ENCODE measurements around the gene AUTS2. TPM values are rescaled to one million over a fixed set of nuclear protein-coding genes. Genes with fewer than 3 reads are reported as not detected.

The AUTS2 gene
- polyA plus RNA-seq, 1 donor (not counting 4 experiments of a cell fraction or from before 2014, with no cell fraction given) = 4.7 TPM

DNA sequence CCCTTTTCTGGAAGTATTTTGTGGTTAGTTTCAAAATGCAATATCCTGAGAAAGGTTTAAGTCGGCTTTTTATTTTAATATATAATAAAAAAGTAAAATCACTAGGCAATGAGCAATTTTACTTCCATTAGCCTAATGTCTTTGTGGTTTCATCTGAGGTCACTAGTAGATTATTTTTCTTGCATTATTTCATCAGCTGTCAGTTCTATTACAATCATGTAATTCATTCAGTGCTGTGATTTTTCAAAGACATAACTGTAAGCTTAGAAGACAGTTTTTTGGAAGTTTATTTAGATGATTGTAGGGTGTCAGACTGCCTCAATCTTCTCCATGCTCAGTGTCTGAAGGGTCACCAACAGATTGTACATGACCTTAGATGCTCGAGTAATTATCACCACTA is 965.7 kb downstream of the AUTS2 start:
- FAIRE-seq (no peak), DNase-seq (ENCODE audit: low read depth, low spot score) (no peak)
- no peaks in the 10 kb centered on the region for H3K79me2 ChIP-seq (ENCODE audit: control insufficient read depth, insufficient read depth, low read length)
- H3K9me1 ChIP-seq (ENCODE audit: control insufficient read depth, extremely low read depth, insufficient read depth, low read length) = no peaks in the 10 kb centered on the region
- no peaks in the 10 kb centered on the region for H4K20me1 ChIP-seq (ENCODE audit: control insufficient read depth, extremely low read depth, insufficient read depth, low read length)
- H3K27ac ChIP-seq (ENCODE audit: control insufficient read depth, insufficient read depth, low read length) = no peak overlapping the region
- no peak for TF ChIP-seq EZH2 (IDR thresholded peaks at IDR 0.05; ENCODE audit: low read length)
- TF ChIP-seq, protein P1, sequence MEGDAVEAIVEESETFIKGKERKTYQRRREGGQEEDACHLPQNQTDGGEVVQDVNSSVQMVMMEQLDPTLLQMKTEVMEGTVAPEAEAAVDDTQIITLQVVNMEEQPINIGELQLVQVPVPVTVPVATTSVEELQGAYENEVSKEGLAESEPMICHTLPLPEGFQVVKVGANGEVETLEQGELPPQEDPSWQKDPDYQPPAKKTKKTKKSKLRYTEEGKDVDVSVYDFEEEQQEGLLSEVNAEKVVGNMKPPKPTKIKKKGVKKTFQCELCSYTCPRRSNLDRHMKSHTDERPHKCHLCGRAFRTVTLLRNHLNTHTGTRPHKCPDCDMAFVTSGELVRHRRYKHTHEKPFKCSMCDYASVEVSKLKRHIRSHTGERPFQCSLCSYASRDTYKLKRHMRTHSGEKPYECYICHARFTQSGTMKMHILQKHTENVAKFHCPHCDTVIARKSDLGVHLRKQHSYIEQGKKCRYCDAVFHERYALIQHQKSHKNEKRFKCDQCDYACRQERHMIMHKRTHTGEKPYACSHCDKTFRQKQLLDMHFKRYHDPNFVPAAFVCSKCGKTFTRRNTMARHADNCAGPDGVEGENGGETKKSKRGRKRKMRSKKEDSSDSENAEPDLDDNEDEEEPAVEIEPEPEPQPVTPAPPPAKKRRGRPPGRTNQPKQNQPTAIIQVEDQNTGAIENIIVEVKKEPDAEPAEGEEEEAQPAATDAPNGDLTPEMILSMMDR (optimal IDR thresholded peaks at IDR 0.05 in 1 of 3, IDR thresholded peaks at IDR 0.05 in 1 of 3, conservative IDR thresholded peaks at IDR 0.05 in 1 of 3; ENCODE audit: extremely low read depth in 1 of 3, insufficient read depth in 2 of 3, low read length in 3 of 3) = no peak
- no peaks in the 10 kb centered on the region for H3K4me1 ChIP-seq (ENCODE audit: control insufficient read depth, extremely low read depth, insufficient read depth, low read length)
- no peak overlapping the region for H3K9ac ChIP-seq (ENCODE audit: control insufficient read depth, extremely low read depth, insufficient read depth, low read length)
- dilution Hi-C loops (cut with MboI; ENCODE audit: extremely low pct_ligation_motif_present, low sequenced_read_pairs) = no loop called here
- no peak overlapping the region for H3K4me2 ChIP-seq (ENCODE audit: control insufficient read depth, extremely low read depth, insufficient read depth, low read depth, low read length)
- no peaks in the 10 kb centered on the region for H3K27me3 ChIP-seq (ENCODE audit: control insufficient read depth, extremely low read depth, insufficient read depth, low read length)
- H3K4me3 ChIP-seq (ENCODE audit: control insufficient read depth in 2 of 3, extremely low read depth in 1 of 3, insufficient read depth in 2 of 3, low read depth in 1 of 3, low read length in 3 of 3) = no peak overlapping the region
- no peaks in the 10 kb centered on the region for H3K9me3 ChIP-seq (ENCODE audit: control insufficient read depth, low read depth, low read length)
- H2AFZ ChIP-seq (ENCODE audit: control insufficient read depth, low read length) = no peak overlapping the region
- H3K36me3 ChIP-seq (ENCODE audit: control insufficient read depth in 2 of 2, extremely low read depth in 1 of 2, insufficient read depth in 2 of 2, low read length in 2 of 2) = no peaks in the 10 kb centered on the region

DNA sequence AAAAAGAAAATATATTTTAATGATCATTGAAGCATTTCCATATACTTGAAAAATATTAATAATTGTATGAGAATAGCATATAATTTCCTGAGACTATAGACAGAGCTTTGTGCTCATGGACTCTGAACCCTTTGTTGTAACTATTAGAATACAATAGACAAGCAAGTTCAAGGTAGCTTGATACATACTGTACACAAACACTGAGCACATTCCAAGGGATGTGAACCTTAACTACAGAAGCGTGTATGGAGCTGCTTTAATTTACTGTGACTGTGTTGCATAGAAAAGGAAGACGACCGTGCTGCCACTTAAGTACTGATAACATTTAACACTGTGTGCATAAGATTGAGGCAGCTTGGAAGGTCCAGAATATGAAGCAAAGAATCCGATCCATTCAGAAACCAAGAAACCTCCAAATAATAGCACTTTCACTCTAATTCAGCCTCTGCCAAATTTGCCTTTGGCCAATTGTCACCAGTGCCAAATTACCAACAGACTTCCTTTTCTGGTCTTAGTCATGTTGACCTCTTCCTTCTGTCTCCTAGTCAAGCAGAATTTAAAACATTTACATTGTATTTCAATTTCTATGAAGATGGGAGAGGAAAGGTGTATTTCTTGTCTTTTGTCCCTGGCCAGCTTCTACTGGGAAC is 967.6 kb downstream of the AUTS2 start:
- DNase-seq (ENCODE audit: low read depth, low spot score) = no peak
- Histone ChIP-seq H3K27me3 (ENCODE audit: control insufficient read depth, extremely low read depth, insufficient read depth, low read length) (no peaks in the 10 kb centered on the region), H3K4me1 (ENCODE audit: control insufficient read depth, extremely low read depth, insufficient read depth, low read length) (peaks cover 4% of the 10 kb centered on the region), H3K36me3 (ENCODE audit: control insufficient read depth in 2 of 2, extremely low read depth in 1 of 2, insufficient read depth in 2 of 2, low read length in 2 of 2) (no peaks in the 10 kb centered on the region), H4K20me1 (ENCODE audit: control insufficient read depth, extremely low read depth, insufficient read depth, low read length) (no peaks in the 10 kb centered on the region), H3K27ac (ENCODE audit: control insufficient read depth, insufficient read depth, low read length) (no peak overlapping the region), H3K9me3 (ENCODE audit: control insufficient read depth, low read depth, low read length) (no peaks in the 10 kb centered on the region), H3K79me2 (ENCODE audit: control insufficient read depth, insufficient read depth, low read length) (no peaks in the 10 kb centered on the region), H3K9ac (ENCODE audit: control insufficient read depth, extremely low read depth, insufficient read depth, low read length) (no peak overlapping the region), H3K4me3 (ENCODE audit: control insufficient read depth in 2 of 3, extremely low read depth in 1 of 3, insufficient read depth in 2 of 3, low read depth in 1 of 3, low read length in 3 of 3) (no peak overlapping the region), H2AFZ (ENCODE audit: control insufficient read depth, low read length) (no peak overlapping the region), H3K9me1 (ENCODE audit: control insufficient read depth, extremely low read depth, insufficient read depth, low read length) (no peaks in the 10 kb centered on the region), H3K4me2 (ENCODE audit: control insufficient read depth, extremely low read depth, insufficient read depth, low read depth, low read length) (no peak overlapping the region)
- TF ChIP-seq, protein P1 (optimal IDR thresholded peaks at IDR 0.05 in 1 of 3, IDR thresholded peaks at IDR 0.05 in 1 of 3, conservative IDR thresholded peaks at IDR 0.05 in 1 of 3; ENCODE audit: extremely low read depth in 1 of 3, insufficient read depth in 2 of 3, low read length in 3 of 3) = no peak
- no peak for TF ChIP-seq EZH2 (IDR thresholded peaks at IDR 0.05; ENCODE audit: low read length)
- dilution Hi-C loops (cut with MboI; ENCODE audit: extremely low pct_ligation_motif_present, low sequenced_read_pairs) = no loop called here
- FAIRE-seq = peak; percentile 13
